ENCODE results near the gene EMP1.

- TF ChIP-seq CTCF (IDR thresholded peaks at IDR 0.05), result no peak
- TF ChIP-seq EP300 (IDR thresholded peaks at IDR 0.05), result no peak
Measured at GRCh38 chr12:13243516-13244070, 47.1 kb downstream of the EMP1 start.

Measured in tibial nerve (tissue), 4 donors.